T-helper 2 cell (primary cell): ENCODE measurements around the gene CD46.

ENCODE experiments used
- DNase-seq, 5 experiments: peaks; one replicate each; pipeline versions ENCODE4 v3.0.0 to v3.0.0-alpha.2; 2012 to 2022

The CD46 gene

GRCh38 chr1:207830788-207831187, 78.9 kb downstream of the CD46 start:
- no peak for DNase-seq

DNA sequence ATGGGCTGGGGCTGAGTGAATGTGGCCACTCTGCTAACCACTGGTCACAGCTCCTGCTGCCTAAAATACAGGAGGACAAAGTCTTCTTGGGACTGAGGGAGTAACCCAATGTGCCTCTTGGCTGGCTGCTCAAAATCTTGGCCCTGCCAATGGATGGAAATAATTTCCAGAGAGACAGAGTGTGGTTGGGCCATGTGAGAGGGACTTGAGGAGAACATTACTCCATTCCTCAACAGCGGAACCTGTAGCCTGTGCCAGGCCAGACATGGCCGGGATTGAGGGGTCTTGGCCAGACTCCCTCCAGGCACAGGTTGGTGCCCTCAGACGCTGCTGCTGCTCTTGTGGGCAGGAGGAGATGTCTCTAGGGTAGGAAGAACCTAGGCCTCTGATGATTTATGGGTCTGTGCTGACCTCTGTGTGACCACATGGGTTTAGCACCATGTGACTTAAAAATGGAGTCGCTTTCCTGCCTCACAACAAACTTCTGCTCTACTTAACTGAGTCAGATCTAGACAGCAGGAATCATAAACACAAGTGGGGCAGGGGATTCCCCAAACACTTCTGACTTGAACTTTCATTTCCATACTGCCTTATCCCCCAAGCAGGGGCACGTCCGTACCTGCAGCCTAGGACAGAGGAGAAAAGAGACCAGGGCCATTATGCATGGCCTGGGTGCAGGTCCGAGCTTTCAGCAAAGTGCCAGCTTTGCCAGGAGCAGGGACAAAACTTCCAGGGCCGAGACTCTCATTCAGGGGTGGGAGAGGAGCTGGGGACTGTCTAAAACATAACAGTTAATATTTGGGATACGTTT, 79.9 kb downstream of the CD46 start:
- peak in 2 of 5 experiments; percentile 7 to 85 for DNase-seq

- DNase-seq, result no peak
Measured at GRCh38 chr1:207832796-207833195, 80.9 kb downstream of the CD46 start.

GRCh38 chr1:207833381-207833780, 81.5 kb downstream of the CD46 start:
- no peak for DNase-seq

DNA sequence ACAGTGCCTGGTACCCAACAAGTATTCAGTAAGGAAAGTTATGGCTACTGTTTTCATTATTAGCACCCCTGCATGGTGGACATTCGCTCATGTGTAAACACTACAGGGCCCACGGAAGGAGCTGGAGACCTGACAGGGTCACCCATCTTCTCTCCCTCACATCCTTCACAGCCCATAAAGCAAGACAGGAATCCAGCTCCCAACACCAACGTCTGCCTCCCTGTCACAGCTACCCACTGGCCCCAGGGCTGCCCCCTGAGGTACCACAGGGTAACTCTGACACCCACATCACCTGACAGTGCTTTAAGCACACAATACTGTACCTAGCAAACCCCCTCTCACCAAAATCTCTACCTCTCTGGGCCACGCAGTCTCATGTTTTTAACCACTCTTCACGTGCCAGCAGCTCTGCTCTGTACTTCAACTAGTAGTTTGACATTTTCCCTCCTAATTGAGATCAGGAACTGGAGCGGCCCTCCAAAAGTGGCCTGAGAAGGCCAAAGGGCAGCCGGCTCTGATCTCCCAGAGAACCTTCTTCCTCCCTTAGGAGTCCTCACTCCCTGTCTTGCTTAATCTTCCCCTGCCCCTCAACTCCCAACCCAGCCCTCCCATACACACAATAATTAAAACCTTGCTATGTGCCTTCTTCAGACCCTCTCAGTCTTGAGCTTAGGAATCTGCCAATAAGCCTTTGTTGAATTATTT, 82.3 kb downstream of the CD46 start:
- DNase-seq, result no peak

DNA sequence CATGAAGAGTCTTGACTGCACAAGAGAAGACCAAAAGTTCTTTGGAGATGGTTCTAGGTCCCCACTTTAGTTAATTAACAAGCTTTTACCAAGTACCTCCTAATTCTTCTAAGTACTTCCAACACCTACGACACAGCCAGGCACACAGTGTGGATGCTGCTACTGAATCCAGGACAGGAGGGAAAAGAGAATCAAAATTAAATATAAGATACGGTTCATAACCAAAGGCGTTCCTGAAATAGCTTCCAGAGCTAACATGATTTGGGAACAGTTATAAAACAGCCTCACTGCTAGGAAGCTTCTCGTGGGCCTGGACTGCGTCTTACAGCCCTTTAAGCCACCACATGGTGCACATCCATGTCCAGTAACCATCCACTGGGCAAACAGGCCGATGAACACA, 84.1 kb downstream of the CD46 start:
- DNase-seq, result no peak

GRCh38 chr1:207836591-207837347, 84.9 kb downstream of the CD46 start:
- DNase-seq, result no peak

GRCh38 chr1:207837673-207838072, 85.8 kb downstream of the CD46 start:
- DNase-seq, result no peak

DNA sequence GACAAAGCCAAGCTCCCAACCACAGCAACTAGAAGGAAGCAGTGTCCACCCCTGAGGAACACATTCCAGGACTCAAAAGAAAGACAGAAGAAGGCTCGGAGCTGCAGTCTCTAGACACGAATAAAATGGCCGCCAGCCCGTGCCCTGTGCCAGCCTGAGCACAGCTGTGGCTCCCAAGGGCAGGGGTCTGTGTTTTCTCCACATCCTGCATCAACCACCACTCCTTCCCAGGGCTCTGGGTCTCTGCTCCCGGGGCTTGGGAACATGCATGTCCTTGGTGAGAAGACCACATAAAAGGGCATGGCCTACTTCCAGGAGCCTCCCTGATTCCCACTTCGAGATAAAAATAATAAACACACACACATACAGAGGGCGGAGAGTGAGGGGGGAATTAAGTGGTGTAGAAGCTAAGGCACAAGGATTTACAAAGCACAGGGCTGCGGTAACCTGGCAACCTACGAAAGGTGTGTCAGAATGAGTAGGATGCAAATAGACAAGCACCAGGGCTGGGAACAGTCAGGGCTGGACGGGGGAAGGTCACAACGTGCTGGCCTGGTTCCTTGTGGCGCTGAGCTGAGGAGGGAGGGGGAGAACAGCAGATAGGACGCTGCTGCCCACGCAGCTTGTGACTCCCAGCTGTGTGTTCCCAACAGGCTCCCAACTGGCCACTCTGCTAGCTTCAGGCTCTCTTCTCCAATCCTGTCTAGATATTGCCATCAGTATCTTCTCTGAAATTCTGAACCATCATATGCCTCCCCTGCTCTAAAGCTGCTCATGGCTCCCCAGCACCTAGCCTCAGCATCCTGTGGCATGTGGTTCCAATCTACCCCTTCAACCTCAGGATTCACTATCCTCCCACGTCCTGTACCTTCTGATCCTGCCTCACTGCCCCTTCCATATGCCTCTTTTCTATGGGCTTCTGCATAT, 86.6 kb downstream of the CD46 start:
- DNase-seq, result peak in 1 of 5 experiments; percentile 58

DNA sequence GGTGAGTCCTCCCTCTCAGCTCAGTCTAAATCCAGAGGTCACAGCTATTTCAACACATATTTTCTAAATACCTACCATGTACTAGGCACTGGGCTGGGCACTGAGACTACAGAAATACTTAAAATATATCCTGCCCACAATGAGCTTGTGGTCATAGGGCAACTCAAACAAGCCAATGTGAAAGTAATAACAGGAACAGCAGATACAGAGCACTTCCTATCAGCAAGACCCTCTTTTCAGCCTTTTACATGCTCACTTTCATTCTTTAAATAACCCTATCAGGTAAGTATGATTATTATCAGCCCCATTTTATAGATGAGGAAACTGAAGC, 87.2 kb downstream of the CD46 start:
- DNase-seq, result peak in 1 of 5 experiments; percentile 65

GRCh38 chr1:207840380-207840779, 88.5 kb downstream of the CD46 start:
- DNase-seq, result no peak

GRCh38 chr1:207841293-207841692, 89.4 kb downstream of the CD46 start:
- no peak for DNase-seq

DNA sequence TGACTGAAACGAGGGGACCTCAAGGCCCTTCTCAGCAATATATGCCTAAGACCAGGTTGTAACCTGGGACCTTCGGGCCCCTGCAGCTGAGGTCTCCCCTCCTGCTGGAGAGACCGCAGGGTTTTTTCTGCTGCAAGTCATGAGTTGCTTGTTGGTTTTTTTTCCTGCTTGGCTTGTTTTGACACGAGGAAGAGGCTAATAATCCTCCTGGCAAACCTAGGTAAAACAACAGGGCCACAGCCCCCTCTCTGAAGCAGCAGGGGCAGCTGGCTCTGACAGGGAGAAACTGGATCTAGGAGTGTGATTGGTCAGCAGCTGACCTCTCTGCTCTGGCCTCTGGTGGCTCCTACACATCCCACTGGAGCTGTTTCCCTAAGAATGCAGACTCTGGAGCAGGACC, 90.0 kb downstream of the CD46 start:
- no peak for DNase-seq

DNA sequence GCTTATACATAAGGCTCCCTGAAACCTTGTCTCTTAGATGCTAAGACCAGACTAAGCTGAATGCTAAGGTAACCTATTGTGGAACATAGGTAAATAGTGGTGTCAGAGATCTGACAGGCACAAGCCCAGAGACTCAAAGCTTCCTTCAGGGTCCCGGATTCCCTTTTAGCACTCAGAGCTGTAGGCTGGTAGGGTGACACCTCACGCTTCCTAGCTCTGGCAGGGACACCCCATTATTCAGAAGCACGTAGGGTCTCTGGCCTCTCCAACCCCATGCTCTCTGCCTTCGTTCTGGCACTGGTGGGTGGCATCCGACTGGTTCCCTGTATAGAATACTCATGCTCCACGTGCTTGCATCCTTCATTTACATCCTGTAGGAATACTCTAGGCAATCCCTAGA, 90.7 kb downstream of the CD46 start:
- DNase-seq, result no peak

GRCh38 chr1:207844371-207844770, 92.5 kb downstream of the CD46 start:
- DNase-seq, result no peak
